HG03095 (cell line): Measurements from ENCODE around the gene RBMS3.

Source experiments
- ATAC-seq: cut with Tn5 transposase; IDR thresholded peaks from one replicate; pipeline ENCODE4 v1.9.1; 2021; ENCODE audit warnings: moderate library complexity; ENCODE audit not compliant: unreplicated experiment

RBMS3 gene

GRCh38 chr3:29919571-29919970, 638.7 kb downstream of the RBMS3 start:
- no peak for ATAC-seq

- ATAC-seq: no peak
Observed at GRCh38 chr3:29922992-29923746, 642.3 kb downstream of the RBMS3 start.

GRCh38 chr3:29924783-29925561, 644.1 kb downstream of the RBMS3 start:
- ATAC-seq: no peak

GRCh38 chr3:29926378-29926777, 645.5 kb downstream of the RBMS3 start:
- ATAC-seq: no peak

- ATAC-seq: no peak
Observed at GRCh38 chr3:29932696-29933325, 651.9 kb downstream of the RBMS3 start.

- no peak for ATAC-seq
Observed at GRCh38 chr3:29933802-29934490, 653.1 kb downstream of the RBMS3 start.

GRCh38 chr3:29934751-29935150, 653.9 kb downstream of the RBMS3 start:
- no peak for ATAC-seq

- peak; percentile 60 for ATAC-seq
Observed at GRCh38 chr3:29936054-29936453, 655.2 kb downstream of the RBMS3 start.

- ATAC-seq: no peak
Observed at GRCh38 chr3:29936766-29937165, 655.9 kb downstream of the RBMS3 start.

- no peak for ATAC-seq
Observed at GRCh38 chr3:29937185-29937584, 656.3 kb downstream of the RBMS3 start.

GRCh38 chr3:29940759-29941323, 660.0 kb downstream of the RBMS3 start:
- no peak for ATAC-seq

GRCh38 chr3:29942297-29942696, 661.4 kb downstream of the RBMS3 start:
- ATAC-seq: no peak

GRCh38 chr3:29949131-29949530, 668.3 kb downstream of the RBMS3 start:
- ATAC-seq: no peak

- no peak for ATAC-seq
Observed at GRCh38 chr3:29949940-29950616, 669.2 kb downstream of the RBMS3 start.

GRCh38 chr3:29952431-29952830, 671.6 kb downstream of the RBMS3 start:
- ATAC-seq: no peak

GRCh38 chr3:29955413-29955812, 674.5 kb downstream of the RBMS3 start:
- no peak for ATAC-seq

GRCh38 chr3:29958816-29959215, 677.9 kb downstream of the RBMS3 start:
- ATAC-seq: no peak

- no peak for ATAC-seq
Observed at GRCh38 chr3:29971895-29972294, 691.0 kb downstream of the RBMS3 start.

GRCh38 chr3:29972320-29972993, 691.6 kb downstream of the RBMS3 start:
- no peak for ATAC-seq

GRCh38 chr3:29973763-29974162, 692.9 kb downstream of the RBMS3 start:
- no peak for ATAC-seq
